ENCODE results near the gene BGLAP.

Gene BGLAP

GRCh38 chr1:156203331-156203730, 38.7 kb upstream of the BGLAP start:
- Histone ChIP-seq H3K23ac (ENCODE audit: low read depth, low read length, poor library complexity) (no peak overlapping the region), H3K9me3 (replicated peaks in 1 of 2; ENCODE audit: control insufficient read depth in 2 of 2, insufficient read depth in 1 of 2, low read depth in 1 of 2, low read length in 2 of 2) (peaks cover 0 to 2% of the 10 kb centered on the region in 2 donors), H2AK5ac (ENCODE audit: low read depth, low read length) (no peak overlapping the region), H3K79me1 (ENCODE audit: low read depth, low read length) (no peaks in the 10 kb centered on the region), H3K18ac (ENCODE audit: low read length) (no peak overlapping the region), H3K14ac (ENCODE audit: low read length) (no peak overlapping the region), H2BK12ac (ENCODE audit: low read length) (no peak overlapping the region), H2BK15ac (ENCODE audit: low read length) (no peak overlapping the region), H4K8ac (ENCODE audit: low read depth, low read length) (no peak overlapping the region), H2AFZ (ENCODE audit: low read length) (no peak overlapping the region), H3K36me3 (replicated peaks in 1 of 2; ENCODE audit: control insufficient read depth in 2 of 2, insufficient read depth in 2 of 2, low read length in 2 of 2) (peaks cover 11 to 44% of the 10 kb centered on the region in 2 donors), H3K27ac (replicated peaks; ENCODE audit: low read length) (no peak overlapping the region), H2BK5ac (ENCODE audit: low read length) (no peak overlapping the region), H3K4me2 (ENCODE audit: insufficient read depth, low read length, poor library complexity, severe bottlenecking) (no peak overlapping the region), H3K4me1 (ENCODE audit: control insufficient read depth in 2 of 2, insufficient read depth in 1 of 2, low read depth in 1 of 2, low read length in 2 of 2) (no peaks in the 10 kb centered on the region), H3K9ac (ENCODE audit: low read depth, low read length, poor library complexity) (no peak overlapping the region), H4K91ac (ENCODE audit: low read depth, low read length, poor library complexity) (no peak overlapping the region), H3K4ac (ENCODE audit: low read length) (no peak overlapping the region), H3K27me3 (ENCODE audit: control insufficient read depth in 3 of 3, insufficient read depth in 3 of 3, low read depth in 1 of 3, low read length in 3 of 3) (no peaks in the 10 kb centered on the region), H2BK120ac (ENCODE audit: low read depth, low read length) (no peak overlapping the region), H3K4me3 (ENCODE audit: low read length in 2 of 2) (no peak overlapping the region)
- no peak for DNase-seq (ENCODE audit: low spot score)

- no peak overlapping the region for H3K9ac ChIP-seq (ENCODE audit: low read depth, low read length, poor library complexity)
- no peak overlapping the region for H4K91ac ChIP-seq (ENCODE audit: low read depth, low read length, poor library complexity)
- no peak overlapping the region for H2AFZ ChIP-seq (ENCODE audit: low read length)
- no peaks in the 10 kb centered on the region for H3K27me3 ChIP-seq (ENCODE audit: control insufficient read depth in 3 of 3, insufficient read depth in 3 of 3, low read depth in 1 of 3, low read length in 3 of 3)
- no peak overlapping the region for H3K4me2 ChIP-seq (ENCODE audit: insufficient read depth, low read length, poor library complexity, severe bottlenecking)
- no peak overlapping the region for H2AK5ac ChIP-seq (ENCODE audit: low read depth, low read length)
- H3K14ac ChIP-seq (ENCODE audit: low read length) = no peak overlapping the region
- H3K18ac ChIP-seq (ENCODE audit: low read length) = no peak overlapping the region
- no peak overlapping the region for H2BK120ac ChIP-seq (ENCODE audit: low read depth, low read length)
- H3K4ac ChIP-seq (ENCODE audit: low read length) = no peak overlapping the region
- H3K27ac ChIP-seq (replicated peaks; ENCODE audit: low read length) = no peak overlapping the region
- no peak overlapping the region for H3K4me3 ChIP-seq (ENCODE audit: low read length in 2 of 2)
- no peak for DNase-seq (ENCODE audit: low spot score)
- H2BK12ac ChIP-seq (ENCODE audit: low read length) = no peak overlapping the region
- H3K23ac ChIP-seq (ENCODE audit: low read depth, low read length, poor library complexity) = no peak overlapping the region
- H3K36me3 ChIP-seq (replicated peaks in 1 of 2; ENCODE audit: control insufficient read depth in 2 of 2, insufficient read depth in 2 of 2, low read length in 2 of 2) = peaks cover 9 to 54% of the 10 kb centered on the region in 2 donors
- no peaks in the 10 kb centered on the region for H3K4me1 ChIP-seq (ENCODE audit: control insufficient read depth in 2 of 2, insufficient read depth in 1 of 2, low read depth in 1 of 2, low read length in 2 of 2)
- H3K9me3 ChIP-seq (replicated peaks in 1 of 2; ENCODE audit: control insufficient read depth in 2 of 2, insufficient read depth in 1 of 2, low read depth in 1 of 2, low read length in 2 of 2) = peaks cover 0 to 2% of the 10 kb centered on the region in 2 donors
- H2BK5ac ChIP-seq (ENCODE audit: low read length) = no peak overlapping the region
- H2BK15ac ChIP-seq (ENCODE audit: low read length) = no peak overlapping the region
- no peaks in the 10 kb centered on the region for H3K79me1 ChIP-seq (ENCODE audit: low read depth, low read length)
- H4K8ac ChIP-seq (ENCODE audit: low read depth, low read length) = no peak overlapping the region
- no CpG with 5 or more reads among the region's 3 CpGs for WGBS, 2 donors (ENCODE audit: extremely low coverage in 2 of 2, insufficient read length in 2 of 2, insufficient replicate concordance in 1 of 2)
These were observed 37.3 kb upstream of the BGLAP start for GRCh38 chr1:156204686-156205085.

- Histone ChIP-seq H2BK120ac (ENCODE audit: low read depth, low read length) (no peak overlapping the region), H3K4me3 (ENCODE audit: low read length in 2 of 2) (no peak overlapping the region), H3K4ac (ENCODE audit: low read length) (no peak overlapping the region), H3K36me3 (replicated peaks in 1 of 2; ENCODE audit: control insufficient read depth in 2 of 2, insufficient read depth in 2 of 2, low read length in 2 of 2) (peaks cover 7 to 66% of the 10 kb centered on the region in 2 donors), H2BK15ac (ENCODE audit: low read length) (no peak overlapping the region), H3K18ac (ENCODE audit: low read length) (no peak overlapping the region), H3K9ac (ENCODE audit: low read depth, low read length, poor library complexity) (no peak overlapping the region), H3K27ac (replicated peaks; ENCODE audit: low read length) (no peak overlapping the region), H2BK5ac (ENCODE audit: low read length) (no peak overlapping the region), H2AFZ (ENCODE audit: low read length) (no peak overlapping the region), H3K23ac (ENCODE audit: low read depth, low read length, poor library complexity) (no peak overlapping the region), H3K4me2 (ENCODE audit: insufficient read depth, low read length, poor library complexity, severe bottlenecking) (no peak overlapping the region), H2AK5ac (ENCODE audit: low read depth, low read length) (no peak overlapping the region), H4K8ac (ENCODE audit: low read depth, low read length) (no peak overlapping the region), H3K27me3 (ENCODE audit: control insufficient read depth in 3 of 3, insufficient read depth in 3 of 3, low read depth in 1 of 3, low read length in 3 of 3) (no peaks in the 10 kb centered on the region), H3K4me1 (ENCODE audit: control insufficient read depth in 2 of 2, insufficient read depth in 1 of 2, low read depth in 1 of 2, low read length in 2 of 2) (no peaks in the 10 kb centered on the region), H3K14ac (ENCODE audit: low read length) (no peak overlapping the region), H4K91ac (ENCODE audit: low read depth, low read length, poor library complexity) (no peak overlapping the region), H3K79me1 (ENCODE audit: low read depth, low read length) (no peaks in the 10 kb centered on the region), H2BK12ac (ENCODE audit: low read length) (no peak overlapping the region), H3K9me3 (replicated peaks in 1 of 2; ENCODE audit: control insufficient read depth in 2 of 2, insufficient read depth in 1 of 2, low read depth in 1 of 2, low read length in 2 of 2) (no peaks in the 10 kb centered on the region)
- no peak for DNase-seq (ENCODE audit: low spot score)
- no CpG with 5 or more reads among the region's 3 CpGs for WGBS, 2 donors (ENCODE audit: extremely low coverage in 2 of 2, insufficient read length in 2 of 2, insufficient replicate concordance in 1 of 2)
These were observed 30.7 kb upstream of the BGLAP start for GRCh38 chr1:156211243-156211642.

GRCh38 chr1:156212130-156212529, 29.9 kb upstream of the BGLAP start:
- H2BK12ac ChIP-seq (ENCODE audit: low read length) = no peak overlapping the region
- no peak overlapping the region for H3K9ac ChIP-seq (ENCODE audit: low read depth, low read length, poor library complexity)
- H3K4me2 ChIP-seq (ENCODE audit: insufficient read depth, low read length, poor library complexity, severe bottlenecking) = peak overlapping the region; percentile 61
- no peak overlapping the region for H2AK5ac ChIP-seq (ENCODE audit: low read depth, low read length)
- H3K14ac ChIP-seq (ENCODE audit: low read length) = no peak overlapping the region
- no peak overlapping the region for H3K18ac ChIP-seq (ENCODE audit: low read length)
- H3K4me1 ChIP-seq (ENCODE audit: control insufficient read depth in 2 of 2, insufficient read depth in 1 of 2, low read depth in 1 of 2, low read length in 2 of 2) = no peaks in the 10 kb centered on the region
- no peak overlapping the region for H2BK5ac ChIP-seq (ENCODE audit: low read length)
- H3K9me3 ChIP-seq (replicated peaks in 1 of 2; ENCODE audit: control insufficient read depth in 2 of 2, insufficient read depth in 1 of 2, low read depth in 1 of 2, low read length in 2 of 2) = no peaks in the 10 kb centered on the region
- H3K79me1 ChIP-seq (ENCODE audit: low read depth, low read length) = no peaks in the 10 kb centered on the region
- no peak overlapping the region for H3K23ac ChIP-seq (ENCODE audit: low read depth, low read length, poor library complexity)
- no peak for DNase-seq (ENCODE audit: low spot score)
- no peak overlapping the region for H4K8ac ChIP-seq (ENCODE audit: low read depth, low read length)
- no peak overlapping the region for H2BK120ac ChIP-seq (ENCODE audit: low read depth, low read length)
- H3K4ac ChIP-seq (ENCODE audit: low read length) = no peak overlapping the region
- no CpG with 5 or more reads among the region's 9 CpGs for WGBS, 2 donors (ENCODE audit: extremely low coverage in 2 of 2, insufficient read length in 2 of 2, insufficient replicate concordance in 1 of 2)
- H3K4me3 ChIP-seq (ENCODE audit: low read length in 2 of 2) = peak overlapping the region in 1 of 2 donors; percentile 88
- no peak overlapping the region for H2BK15ac ChIP-seq (ENCODE audit: low read length)
- peaks cover 7 to 60% of the 10 kb centered on the region in 2 donors for H3K36me3 ChIP-seq (replicated peaks in 1 of 2; ENCODE audit: control insufficient read depth in 2 of 2, insufficient read depth in 2 of 2, low read length in 2 of 2)
- H3K27ac ChIP-seq (replicated peaks; ENCODE audit: low read length) = no peak overlapping the region
- H3K27me3 ChIP-seq (ENCODE audit: control insufficient read depth in 3 of 3, insufficient read depth in 3 of 3, low read depth in 1 of 3, low read length in 3 of 3) = no peaks in the 10 kb centered on the region
- peak overlapping the region; percentile 95 for H2AFZ ChIP-seq (ENCODE audit: low read length)
- H4K91ac ChIP-seq (ENCODE audit: low read depth, low read length, poor library complexity) = no peak overlapping the region

All from neuronal stem cell (in vitro differentiated cells).